ENCODE measurements around the gene POR. TPM values are rescaled to one million over a fixed set of nuclear protein-coding genes. Genes with fewer than 3 reads are reported as not detected.
"Not testable (repeated sequence)": the region's sequence is repeated elsewhere in the genome, so short reads cannot be mapped to it uniquely, and the experiment has no call there.

POR gene
- total RNA-seq, 2 experiments from 2014 or later, result 52.0 to 57.6 TPM

DNA sequence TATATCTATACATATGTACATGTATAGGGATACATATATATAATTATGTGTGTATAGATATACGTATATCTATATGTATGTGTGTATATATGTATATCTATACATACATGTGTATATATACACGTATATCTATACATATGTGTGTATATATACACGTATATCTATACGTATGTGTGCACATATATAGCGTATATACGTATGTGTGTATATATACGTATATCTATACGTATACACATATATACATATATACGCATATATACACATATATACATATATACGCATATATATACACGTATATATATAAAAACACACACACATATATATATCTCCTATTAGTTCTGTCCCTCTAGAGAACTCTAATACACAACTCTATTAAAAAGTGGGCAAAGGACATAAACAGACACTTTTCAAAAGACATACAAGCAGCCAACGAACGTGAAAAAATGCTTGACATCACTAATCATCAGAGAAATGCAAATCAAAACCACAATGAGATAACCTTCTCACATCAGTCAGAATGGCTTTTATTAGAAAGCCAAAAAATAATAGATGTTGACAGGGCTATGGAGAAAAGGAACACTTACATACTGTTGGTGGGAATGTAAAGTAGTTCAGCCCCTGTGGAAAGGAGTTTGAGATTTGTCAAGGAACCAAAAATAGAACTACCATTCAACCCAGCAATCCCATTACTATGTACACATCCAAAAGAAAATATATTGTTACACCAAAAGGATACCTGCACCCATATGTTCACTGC lies 101.4 kb downstream of the POR start:
- H3K36me3 Mint-ChIP-seq, result peaks cover 35% of the 10 kb centered on the region
- CTCF ChIA-PET, result no interaction called here
- H3K27ac Mint-ChIP-seq, result no peak overlapping the region
- no peak for DNase-seq
- peaks cover 18% of the 10 kb centered on the region for H3K4me1 Mint-ChIP-seq
- H3K4me3 Mint-ChIP-seq, result no peak overlapping the region
- no peaks in the 10 kb centered on the region for H3K9me3 Mint-ChIP-seq (ENCODE audit: low read depth)
- H3K27me3 Mint-ChIP-seq, result no peaks in the 10 kb centered on the region
- ATAC-seq, result no peak

DNA sequence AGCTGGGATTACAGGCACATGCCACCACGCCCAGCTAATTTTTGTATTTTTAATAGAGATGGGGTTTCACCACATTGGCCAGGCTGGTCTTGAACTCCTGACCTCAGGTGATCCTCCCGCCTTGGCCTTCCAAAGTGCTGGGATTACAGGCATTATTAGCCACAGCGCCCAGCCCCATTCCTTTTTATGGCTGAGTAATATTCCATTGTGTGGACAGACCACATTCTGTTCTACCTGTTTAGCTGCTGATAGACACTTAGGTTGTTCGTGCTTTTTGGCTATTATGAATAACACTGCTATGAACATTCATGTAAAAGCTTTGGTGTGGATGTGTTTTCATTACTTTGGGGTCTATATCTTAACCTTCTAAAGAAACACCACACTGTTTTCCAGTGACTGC lies 103.6 kb downstream of the POR start:
- not testable (repeated sequence) for H3K27me3 Mint-ChIP-seq; H3K4me3 Mint-ChIP-seq; ATAC-seq; H3K27ac Mint-ChIP-seq; H3K9me3 Mint-ChIP-seq (ENCODE audit: low read depth); DNase-seq
- Mint-ChIP-seq H3K36me3 (peaks cover 33% of the 10 kb centered on the region), H3K4me1 (peaks cover 21% of the 10 kb centered on the region)
- CTCF ChIA-PET, result interaction anchor here (2.3 to 5.4 kb wide), 5 partner anchors 12 to 153 kb away, joined by 8 to 75 read pairs (median 23); partner anchors contain the start of genes POR and RHBDD2

DNA sequence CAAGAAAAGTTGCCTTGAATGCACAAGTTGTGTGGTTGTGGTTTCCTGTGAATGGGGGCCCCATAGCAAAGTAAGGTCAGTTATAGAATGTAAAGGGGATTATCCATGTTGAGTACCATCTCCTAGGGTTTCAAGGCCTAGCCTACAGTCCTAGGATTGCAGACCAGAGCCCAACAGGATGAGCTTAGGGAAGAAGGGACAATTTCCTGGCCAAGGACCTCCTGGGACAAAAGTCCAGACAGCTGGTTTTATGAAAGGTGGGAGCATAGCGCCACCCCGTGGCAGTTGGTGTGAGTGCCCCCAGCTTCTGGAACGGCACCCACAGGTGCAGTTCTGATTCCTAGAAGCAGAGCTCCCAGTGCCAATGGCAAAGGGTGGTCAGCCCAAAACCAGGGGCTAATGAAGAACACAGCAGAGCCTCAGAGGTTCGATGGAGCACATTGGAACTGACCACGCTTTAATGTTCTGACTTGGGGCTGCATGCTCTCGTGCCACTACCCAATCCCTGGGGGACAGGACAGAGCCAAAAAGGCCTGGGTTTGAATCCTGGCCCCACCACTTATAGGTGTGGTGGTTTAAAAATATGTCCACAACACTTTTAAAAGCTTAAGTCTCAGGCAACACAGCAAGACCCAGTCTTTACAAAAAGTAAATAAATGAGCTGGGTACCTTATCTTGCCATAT lies 105.2 kb downstream of the POR start:
- Mint-ChIP-seq H3K9me3 (ENCODE audit: low read depth) (no peaks in the 10 kb centered on the region), H3K4me3 (no peak overlapping the region), H3K27ac (peak overlapping the region; percentile 79), H3K4me1 (peaks cover 21% of the 10 kb centered on the region), H3K36me3 (peaks cover 30% of the 10 kb centered on the region), H3K27me3 (no peaks in the 10 kb centered on the region)
- ATAC-seq (peak; percentile 85), DNase-seq (peak; percentile 79)
- CTCF ChIA-PET, result interaction anchor here (0.6 to 5.4 kb wide), 35 partner anchors 9 to 365 kb away, joined by 3 to 75 read pairs (median 5); partner anchors contain the start of genes MDH2, POR, RHBDD2 and STYXL1

DNA sequence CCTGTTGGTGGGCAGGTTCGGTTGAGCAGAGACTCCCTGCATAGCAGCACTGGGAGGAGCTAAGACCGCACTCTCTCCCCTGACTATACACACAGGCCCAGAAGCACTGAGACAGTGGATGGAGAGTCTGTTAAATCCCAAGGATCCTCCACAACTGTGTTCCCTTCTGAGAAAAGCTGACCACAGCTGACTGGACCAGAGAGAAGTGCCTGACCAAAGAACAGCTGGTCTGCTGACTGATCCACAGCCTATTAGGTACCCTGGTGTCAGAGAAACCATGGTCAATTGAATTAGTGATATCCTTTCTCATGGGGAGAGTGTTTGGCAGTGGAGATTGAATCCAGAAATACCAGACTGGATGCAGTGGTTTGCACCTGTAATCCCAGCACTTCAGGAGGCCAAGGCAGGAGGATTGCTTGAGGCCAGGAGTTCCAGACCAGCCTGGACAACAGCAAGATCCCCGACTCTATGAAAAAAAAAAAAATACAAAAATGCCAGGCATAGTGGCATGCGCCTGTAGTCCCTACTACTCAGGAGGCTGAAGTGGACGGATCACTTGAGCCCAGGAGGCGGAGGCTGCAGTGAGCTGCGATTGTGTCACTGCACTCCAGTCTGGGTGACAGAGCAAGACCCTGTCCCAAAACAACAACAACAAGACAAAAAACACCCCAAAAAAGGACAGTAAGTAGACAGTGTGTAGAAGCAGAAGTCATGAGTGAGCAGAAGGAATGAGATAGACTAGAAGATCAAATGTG lies 107.2 kb downstream of the POR start:
- Mint-ChIP-seq H3K4me1 (peaks cover 21% of the 10 kb centered on the region), H3K27ac (no peak overlapping the region), H3K9me3 (ENCODE audit: low read depth) (no peaks in the 10 kb centered on the region), H3K4me3 (no peak overlapping the region), H3K27me3 (no peaks in the 10 kb centered on the region), H3K36me3 (peaks cover 25% of the 10 kb centered on the region)
- CTCF ChIA-PET, result interaction anchor here (0.7 to 5.4 kb wide), 4 partner anchors 59 to 295 kb away, joined by 3 to 75 read pairs (median 17); partner anchors contain the start of gene POR
- DNase-seq, result no peak
- no peak for ATAC-seq

DNA sequence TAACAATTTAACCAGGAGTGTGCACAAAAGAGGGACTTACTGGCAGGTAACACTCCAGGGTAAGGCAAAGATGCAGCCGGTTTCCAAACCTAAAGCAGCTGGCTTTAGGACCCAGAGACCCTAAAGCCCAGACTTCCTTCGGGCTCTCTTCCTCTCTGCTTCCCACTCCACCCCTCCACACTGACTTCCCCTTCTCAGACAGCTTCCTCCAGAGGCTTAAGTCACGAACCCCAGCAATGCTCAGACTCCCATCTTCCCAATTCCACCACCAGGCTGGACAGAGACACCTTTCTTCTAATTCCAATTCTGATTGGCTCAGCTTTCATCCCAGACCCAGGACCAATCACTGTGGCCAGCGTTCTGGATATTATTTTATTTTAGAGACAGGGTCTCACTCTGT lies 108.0 kb downstream of the POR start:
- peaks cover 21% of the 10 kb centered on the region for H3K4me1 Mint-ChIP-seq
- DNase-seq (no peak), ATAC-seq (no peak)
- H3K4me3 Mint-ChIP-seq, result no peak overlapping the region
- H3K27ac Mint-ChIP-seq, result no peak overlapping the region
- H3K36me3 Mint-ChIP-seq, result peaks cover 22% of the 10 kb centered on the region
- no peaks in the 10 kb centered on the region for H3K27me3 Mint-ChIP-seq
- CTCF ChIA-PET, result interaction anchor here (0.7 to 5.4 kb wide), 2 partner anchors 158 to 296 kb away, joined by 3 to 75 read pairs; no protein-coding TSS in a partner anchor
- H3K9me3 Mint-ChIP-seq (ENCODE audit: low read depth), result no peaks in the 10 kb centered on the region

DNA sequence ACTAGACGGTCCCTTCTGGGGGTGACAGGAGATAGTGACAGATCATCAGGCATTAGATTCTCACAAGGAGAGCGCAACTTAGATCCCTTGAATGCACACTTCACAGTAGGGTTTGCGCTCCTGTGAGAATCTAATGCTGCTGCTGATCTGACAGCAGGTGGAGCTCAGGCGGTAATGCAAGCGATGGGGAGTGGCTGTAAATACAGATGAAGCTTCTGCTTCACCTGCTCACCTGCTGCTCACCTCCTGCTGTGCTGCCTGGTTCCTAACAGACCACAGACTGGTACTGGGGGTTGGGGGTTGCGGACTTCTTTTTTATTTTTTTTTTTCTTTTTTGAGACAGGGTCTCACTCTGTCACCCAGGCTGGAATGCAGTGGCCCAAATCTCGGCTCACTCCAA lies 114.7 kb downstream of the POR start:
- not testable (repeated sequence) for H3K4me3 Mint-ChIP-seq; DNase-seq; H3K4me1 Mint-ChIP-seq; H3K27me3 Mint-ChIP-seq; ATAC-seq; H3K9me3 Mint-ChIP-seq (ENCODE audit: low read depth); H3K27ac Mint-ChIP-seq; H3K36me3 Mint-ChIP-seq
- CTCF ChIA-PET, result interaction anchor here (3.7 kb wide), 1 partner anchor 10 kb away, joined by 16 read pairs; no protein-coding TSS in a partner anchor

DNA sequence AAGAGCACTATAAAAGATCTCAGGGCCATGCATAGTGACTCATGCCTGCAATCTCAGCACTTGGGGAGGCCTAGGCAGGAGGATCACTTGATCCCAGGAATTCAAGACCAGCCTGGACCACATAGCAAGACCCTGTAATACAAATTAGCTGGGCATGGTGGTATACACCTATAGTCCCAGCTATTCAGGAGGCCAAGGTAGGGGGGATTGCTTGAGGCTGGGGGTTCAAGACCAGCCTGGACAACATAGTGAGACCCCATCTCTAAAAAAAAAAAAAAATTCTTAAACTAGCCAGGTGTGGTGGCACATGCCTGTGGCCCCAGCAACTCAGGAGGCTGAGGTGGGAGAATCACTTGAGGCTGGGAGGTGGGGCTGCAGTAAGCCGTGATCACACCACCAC lies 117.0 kb downstream of the POR start:
- Mint-ChIP-seq H3K27ac (no peak overlapping the region), H3K27me3 (no peaks in the 10 kb centered on the region), H3K4me1 (peaks cover 6% of the 10 kb centered on the region), H3K4me3 (no peak overlapping the region), H3K36me3 (peaks cover 3% of the 10 kb centered on the region), H3K9me3 (ENCODE audit: low read depth) (no peaks in the 10 kb centered on the region)
- DNase-seq (no peak), ATAC-seq (no peak)
- CTCF ChIA-PET, result interaction anchor here (3.7 kb wide), 1 partner anchor 12 kb away, joined by 16 read pairs; no protein-coding TSS in a partner anchor

Small RNA genes lying within 50 kb of the gene (microRNA-seq; reads per million reads assigned to microRNA genes)
- gene MIR4651, result 1.3 reads per million

Other genes with a start within 250 kb of the POR start
- gene HIP1, start 176.2 kb upstream of the POR start, total RNA-seq, result 10 to 100 TPM in 1 of 2 experiments, 1 to 10 TPM in 1; 7.6 to 11.8 TPM
- not detected for gene CCL26, start 142.9 kb upstream of the POR start, total RNA-seq
- not detected for gene CCL24, start 101.3 kb upstream of the POR start, total RNA-seq
- gene RHBDD2, start 36.1 kb upstream of the POR start, total RNA-seq, result 10 to 100 TPM; 25.4 to 48.0 TPM
- gene TMEM120A, start 79.4 kb downstream of the POR start, total RNA-seq, result 10 to 100 TPM; 25.4 to 27.0 TPM
- gene STYXL1, start 132.8 kb downstream of the POR start, total RNA-seq, result 10 to 100 TPM; 42.6 to 43.6 TPM
- 100 to 1,000 TPM; 186 to 230 TPM for gene MDH2, start 133.0 kb downstream of the POR start, total RNA-seq

Data from activated CD8-positive, alpha-beta memory T cell treated with anti-CD3 and anti-CD28 coated beads, Interleukin-2, amount 10 ng/mL, durations not matched to agents 7 days and 5 days (primary cell).